ENCODE results near the gene WRAP53. TPM values are rescaled to one million over a fixed set of nuclear protein-coding genes. Genes with fewer than 3 reads are reported as not detected.

The WRAP53 gene
- total RNA-seq, 2 donors from 2014 or later = 3.7 to 6.1 TPM

GRCh38 chr17:7685533-7686221, 2.6 kb upstream of the WRAP53 start:
- H3K27me3 ChIP-seq = no peaks in the 10 kb centered on the region
- no peaks in the 10 kb centered on the region for H3K9me3 ChIP-seq
- H3K4me3 ChIP-seq = peak overlapping the region; percentile 65 to 75
- no peak for TF ChIP-seq CTCF (IDR thresholded peaks at IDR 0.05)
- peak overlapping the region; percentile 89 to 93 for H3K27ac ChIP-seq
- DNase-seq (ENCODE audit: low spot score) = peak; percentile 91
- H3K4me1 ChIP-seq = peaks cover 6 to 21% of the 10 kb centered on the region in 2 donors
- no peaks in the 10 kb centered on the region for H3K36me3 ChIP-seq

- no peaks in the 10 kb centered on the region for H3K9me3 ChIP-seq
- H3K27ac ChIP-seq = peak overlapping the region; percentile 89 to 93
- peak overlapping the region; percentile 65 to 75 for H3K4me3 ChIP-seq
- DNase-seq (ENCODE audit: low spot score) = peak; percentile 75
- no peaks in the 10 kb centered on the region for H3K36me3 ChIP-seq
- H3K27me3 ChIP-seq = no peaks in the 10 kb centered on the region
- no peak for TF ChIP-seq CTCF (IDR thresholded peaks at IDR 0.05)
- peaks cover 6 to 21% of the 10 kb centered on the region in 2 donors for H3K4me1 ChIP-seq
Measured at GRCh38 chr17:7686222-7687071, 1.8 kb upstream of the WRAP53 start.

GRCh38 chr17:7687072-7687907, 987 bp upstream of the WRAP53 start, which contains the start of gene TP53:
TP53 (minus strand) TSS chr17:7687490; CDS start chr17:7676594, 10,896 bp downstream.
- H3K4me1 ChIP-seq = peaks cover 6 to 21% of the 10 kb centered on the region in 2 donors
- peak within 1 kb of the TSS; percentile 89 to 93 for H3K27ac ChIP-seq
- no peak for TF ChIP-seq CTCF (IDR thresholded peaks at IDR 0.05)
- DNase-seq (ENCODE audit: low spot score) = peak; percentile 93
- no peaks in the 10 kb centered on the region for H3K9me3 ChIP-seq
- peak within 1 kb of the TSS; percentile 65 to 75 for H3K4me3 ChIP-seq
- H3K27me3 ChIP-seq = no peaks in the 10 kb centered on the region
- no peaks in the 10 kb centered on the region for H3K36me3 ChIP-seq

GRCh38 chr17:7688808-7689316, 585 bp downstream of the WRAP53 start:
- Histone ChIP-seq H3K27ac (peak overlapping the region; percentile 69 to 89), H3K4me3 (peak overlapping the region; percentile 56 to 75), H3K9me3 (no peaks in the 10 kb centered on the region), H3K4me1 (peaks cover 6 to 21% of the 10 kb centered on the region in 2 donors), H3K27me3 (no peaks in the 10 kb centered on the region), H3K36me3 (no peaks in the 10 kb centered on the region)
- TF ChIP-seq CTCF (IDR thresholded peaks at IDR 0.05) = no peak
- no peak for DNase-seq (ENCODE audit: low spot score)

- Histone ChIP-seq H3K4me1 (no peaks in the 10 kb centered on the region), H3K27ac (no peak overlapping the region), H3K4me3 (no peak overlapping the region), H3K9me3 (no peaks in the 10 kb centered on the region), H3K27me3 (no peaks in the 10 kb centered on the region), H3K36me3 (no peaks in the 10 kb centered on the region)
- no peak for DNase-seq (ENCODE audit: low spot score)
- TF ChIP-seq CTCF (IDR thresholded peaks at IDR 0.05) = no peak
Measured at GRCh38 chr17:7695586-7695985, 7.3 kb downstream of the WRAP53 start.
